Measurements from ENCODE around the gene TIMP4. TPM values are rescaled to one million over a fixed set of nuclear protein-coding genes. Genes with fewer than 3 reads are reported as not detected.

TIMP4 gene
- total and polyA plus RNA-seq, 2 of the 4 experiments (the other 2 are of a cell fraction), result 0.39 to 0.54 TPM

- Histone ChIP-seq H3K9me3 (ENCODE audit: control insufficient read depth, insufficient read depth, low read length) (no peaks in the 10 kb centered on the region), H2BK20ac (ENCODE audit: low read depth, low read length) (no peak overlapping the region), H3K36me3 (ENCODE audit: control insufficient read depth, insufficient read depth, low read length) (no peaks in the 10 kb centered on the region), H3K9me1 (ENCODE audit: insufficient read depth, low read length) (peaks cover 6% of the 10 kb centered on the region), H3K23ac (ENCODE audit: low read depth, low read length) (no peak overlapping the region), H3K9ac (ENCODE audit: low read depth, low read length) (no peak overlapping the region), H2AFZ (replicated peaks; ENCODE audit: low read length, poor library complexity) (no peak overlapping the region), H2AK5ac (ENCODE audit: low read depth, low read length) (no peak overlapping the region), H4K8ac (ENCODE audit: low read depth in 2 of 2, low read length in 2 of 2) (no peak overlapping the region), H4K20me1 (ENCODE audit: insufficient read depth, low read length) (no peaks in the 10 kb centered on the region), H4K5ac (ENCODE audit: low read depth, low read length) (no peak overlapping the region), H3K4ac (ENCODE audit: low read depth, low read length) (no peak overlapping the region), H2AK9ac (replicated peaks; ENCODE audit: low read depth, low read length, poor library complexity) (no peak overlapping the region), H3K4me2 (ENCODE audit: low read depth, low read length) (no peak overlapping the region), H3K18ac (ENCODE audit: low read depth, low read length) (no peak overlapping the region), H3K56ac (ENCODE audit: extremely low read depth, insufficient read depth, low read length) (no peak overlapping the region), H3K27me3 (ENCODE audit: control insufficient read depth, insufficient read depth, low read length) (peaks cover 14% of the 10 kb centered on the region), H2BK5ac (ENCODE audit: low read depth, low read length, poor library complexity, severe bottlenecking) (no peak overlapping the region), H3K14ac (replicated peaks; ENCODE audit: low read depth, low read length) (no peak overlapping the region), H4K91ac (ENCODE audit: insufficient read depth, low read depth, low read length) (no peak overlapping the region), H2BK15ac (ENCODE audit: low read depth, low read length) (no peak overlapping the region), H3K4me1 (ENCODE audit: control insufficient read depth, insufficient read depth, low read length) (peaks cover 9% of the 10 kb centered on the region), H3K79me1 (ENCODE audit: low read depth in 1 of 2, low read length in 2 of 2) (no peaks in the 10 kb centered on the region), H2BK120ac (ENCODE audit: low read depth, low read length) (no peak overlapping the region), H3K4me3 (ENCODE audit: insufficient read depth, low read depth, low read length) (no peak overlapping the region), H3K27ac (ENCODE audit: insufficient read depth, low read length) (no peak overlapping the region)
- in situ Hi-C loops (cut with MboI; ENCODE audit: low sequenced_read_pairs) (no loop called here), dilution Hi-C loops (cut with HindIII; ENCODE audit: low sequenced_read_pairs, unreplicated experiment) (no loop called here), intact Hi-C loops (cut with micrococcal nuclease) (no loop called here)
- no peak for TF ChIP-seq BHLHE40 (IDR thresholded peaks at IDR 0.05; ENCODE audit: low read depth, low read length)
- no peak for TF ChIP-seq MAFK (IDR thresholded peaks at IDR 0.05; ENCODE audit: low read depth, low read length)
- no peak for TF ChIP-seq POLR2A (IDR thresholded peaks at IDR 0.05; ENCODE audit: low read depth, low read length)
- TF ChIP-seq RAD21 (IDR thresholded peaks at IDR 0.05; ENCODE audit: low read length), result no peak
- TF ChIP-seq FOS (IDR thresholded peaks at IDR 0.05; ENCODE audit: low read depth, low read length), result no peak
- TF ChIP-seq NFE2L2 (IDR thresholded peaks at IDR 0.05; ENCODE audit: low read depth, low read length), result no peak
- no peak for TF ChIP-seq CHD1 (IDR thresholded peaks at IDR 0.05; ENCODE audit: low read depth, low read length)
- TF ChIP-seq SMC3 (IDR thresholded peaks at IDR 0.05; ENCODE audit: low read depth, low read length), result no peak
- TF ChIP-seq USF2 (IDR thresholded peaks at IDR 0.05; ENCODE audit: low read depth, low read length), result no peak
- TF ChIP-seq CTCF (conservative IDR thresholded peaks at IDR 0.05; ENCODE audit: low read depth, low read length), result no peak
- TF ChIP-seq CEBPB (IDR thresholded peaks at IDR 0.05; ENCODE audit: low read depth, low read length), result no peak
- TF ChIP-seq MXI1 (IDR thresholded peaks at IDR 0.05; ENCODE audit: borderline replicate concordance, low read depth, low read length), result no peak
- TF ChIP-seq ELK1 (IDR thresholded peaks at IDR 0.05; ENCODE audit: borderline replicate concordance, low read depth, low read length), result no peak
- TF ChIP-seq RFX5 (IDR thresholded peaks at IDR 0.05; ENCODE audit: low read depth, low read length), result no peak
- TF ChIP-seq RCOR1 (IDR thresholded peaks at IDR 0.05; ENCODE audit: insufficient replicate concordance, low read length), result no peak
- no peak for TF ChIP-seq MAZ (IDR thresholded peaks at IDR 0.05; ENCODE audit: borderline replicate concordance, low read depth, low read length)
- no TSS peak for BruUV-seq (replicated peaks)
- CTCF ChIA-PET, result no interaction called here
- POLR2A ChIA-PET (ENCODE audit: unreplicated experiment), result no interaction called here
- WGBS, 2 experiments (ENCODE audit: extremely low coverage in 2 of 2, insufficient read length in 1 of 2), result no CpG with 5 or more reads among the region's 1 CpG
- DNase-seq (no peak), ATAC-seq (ENCODE audit: low read depth) (no peak)
Measured at GRCh38 chr3:12157026-12157425, 1.7 kb downstream of the TIMP4 start.
